GM06990 (cell line): ENCODE measurements around the gene CDC14A.

Experiments used
- DNase-seq: peaks from one replicate; pipeline ENCODE4 v3.0.0-alpha.2; 2011; ENCODE audit not compliant: insufficient read length; ENCODE audit errors: extremely low read depth
- H3K27me3 ChIP-seq: replicated peaks from 2 replicates; pipeline ENCODE4 v1.6.0; 2011; ENCODE audit warnings: low read length; ENCODE audit not compliant: control insufficient read depth, insufficient read depth
- H3K36me3 ChIP-seq: 2 replicates; pipeline ENCODE4 v1.5.1; 2011; ENCODE audit warnings: low read length; ENCODE audit not compliant: control insufficient read depth, insufficient read depth
- H3K4me3 ChIP-seq: replicated peaks from 2 replicates; pipeline ENCODE4 v1.5.1; 2011; ENCODE audit warnings: low read depth, mild to moderate bottlenecking, control low read depth, low read length
- CTCF ChIP-seq: IDR thresholded peaks from 2 replicates; pipeline ENCODE4 v1.5.1; 2011; ENCODE audit warnings: low read length, control low read depth, mild to moderate bottlenecking, inconsistent platforms; ENCODE audit not compliant: insufficient read depth, poor library complexity, severe bottlenecking

Gene CDC14A

GRCh38 chr1:100423832-100424337 lies 71.6 kb downstream of the CDC14A start:
- no peaks in the 10 kb centered on the region for H3K27me3 ChIP-seq
- peak; percentile 14 for DNase-seq
- H3K4me3 ChIP-seq, result no peak overlapping the region
- TF ChIP-seq CTCF, result peak; percentile 36
- H3K36me3 ChIP-seq, result no peaks in the 10 kb centered on the region

- no peak for TF ChIP-seq CTCF
- H3K36me3 ChIP-seq, result no peaks in the 10 kb centered on the region
- H3K4me3 ChIP-seq, result no peak overlapping the region
- no peak for DNase-seq
- H3K27me3 ChIP-seq, result no peaks in the 10 kb centered on the region
Measured at GRCh38 chr1:100428160-100428559, 75.9 kb downstream of the CDC14A start.

GRCh38 chr1:100430325-100430756 lies 78.0 kb downstream of the CDC14A start:
- no peak for DNase-seq
- no peaks in the 10 kb centered on the region for H3K27me3 ChIP-seq
- H3K4me3 ChIP-seq, result no peak overlapping the region
- no peaks in the 10 kb centered on the region for H3K36me3 ChIP-seq
- no peak for TF ChIP-seq CTCF

- no peaks in the 10 kb centered on the region for H3K27me3 ChIP-seq
- H3K36me3 ChIP-seq, result no peaks in the 10 kb centered on the region
- TF ChIP-seq CTCF, result no peak
- H3K4me3 ChIP-seq, result no peak overlapping the region
- DNase-seq, result no peak
Measured at GRCh38 chr1:100431954-100432353, 79.6 kb downstream of the CDC14A start.

- H3K36me3 ChIP-seq, result no peaks in the 10 kb centered on the region
- no peak overlapping the region for H3K4me3 ChIP-seq
- no peak for TF ChIP-seq CTCF
- no peak for DNase-seq
- no peaks in the 10 kb centered on the region for H3K27me3 ChIP-seq
Measured at GRCh38 chr1:100433563-100433962, 81.3 kb downstream of the CDC14A start.

- TF ChIP-seq CTCF, result no peak
- no peak for DNase-seq
- H3K4me3 ChIP-seq, result no peak overlapping the region
- H3K36me3 ChIP-seq, result no peaks in the 10 kb centered on the region
- H3K27me3 ChIP-seq, result no peaks in the 10 kb centered on the region
Measured at GRCh38 chr1:100434831-100435230, 82.5 kb downstream of the CDC14A start.
